MM.1S (cell line): Measurements from ENCODE around the gene ACKR4.

Source experiments
- CTCF ChIP-seq: fragments of 300-600 bp; sonication (generic); IDR thresholded peaks from 2 replicates; pipeline ENCODE4 v1.5.1; 2016; ENCODE audit warnings: antibody characterized with exemption, low read length, mixed read lengths
- EZH2 ChIP-seq: fragments of 300-600 bp; sonication (generic); optimal IDR thresholded peaks from 2 replicates; pipeline ENCODE3; 2017; ENCODE audit warnings: low read depth, mild to moderate bottlenecking, antibody characterized with exemption, low read length, mixed read lengths

GRCh38 chr3:132573797-132574211 lies 23.3 kb upstream of the ACKR4 start:
- no peak for TF ChIP-seq CTCF
- no peak for TF ChIP-seq EZH2
